ENCODE measurements around the gene OPN4.
A peak's percentile ranks its signal among the peaks of the same experiment; 100 is the strongest.

Gene OPN4

DNA sequence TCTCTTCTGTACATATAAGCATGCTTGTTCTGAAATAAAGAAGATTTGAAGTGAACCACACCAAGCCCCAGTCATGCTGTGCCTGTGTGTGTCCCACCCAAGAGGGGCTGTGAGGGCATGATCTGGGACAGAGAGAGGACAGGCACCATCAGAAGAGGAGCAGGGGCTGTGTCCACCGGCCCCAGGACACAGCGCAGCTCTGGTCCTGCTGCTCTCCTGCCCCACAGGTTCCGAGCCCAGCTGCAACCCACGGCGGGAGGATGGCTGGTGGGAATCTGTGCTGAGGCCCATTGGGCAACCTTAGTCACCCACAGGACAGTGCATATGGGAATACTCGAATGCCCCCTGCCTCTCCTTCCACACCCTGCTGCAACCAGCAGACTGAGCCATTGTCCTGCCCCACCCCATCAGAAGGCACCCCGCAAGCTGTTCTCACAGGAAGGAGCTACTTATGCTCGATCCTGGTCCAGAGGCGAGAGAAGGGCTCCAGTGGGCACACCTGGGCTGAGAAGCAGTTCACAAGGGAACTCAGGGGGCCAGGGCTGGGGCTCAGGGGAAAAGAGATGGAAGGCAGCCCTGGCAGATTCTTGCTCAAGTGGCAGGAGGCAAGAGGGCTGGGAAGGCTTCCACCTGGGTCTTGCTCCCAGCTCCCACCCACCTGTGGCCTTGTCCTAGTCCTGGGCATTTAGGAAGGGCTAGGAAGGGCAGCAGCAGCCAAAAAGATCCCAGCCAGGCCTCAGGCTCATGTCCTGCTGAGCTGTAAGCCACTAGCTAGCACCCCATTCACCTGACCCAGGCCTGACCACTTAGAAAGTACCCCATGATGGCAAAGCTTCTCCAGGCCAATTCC is 45.9 kb downstream of the OPN4 start:
- DNase-seq (ENCODE audit: low read depth): no peak

- DNase-seq (ENCODE audit: low read depth): no peak
Measured at GRCh38 chr10:86700851-86701617, 46.7 kb downstream of the OPN4 start.

DNA sequence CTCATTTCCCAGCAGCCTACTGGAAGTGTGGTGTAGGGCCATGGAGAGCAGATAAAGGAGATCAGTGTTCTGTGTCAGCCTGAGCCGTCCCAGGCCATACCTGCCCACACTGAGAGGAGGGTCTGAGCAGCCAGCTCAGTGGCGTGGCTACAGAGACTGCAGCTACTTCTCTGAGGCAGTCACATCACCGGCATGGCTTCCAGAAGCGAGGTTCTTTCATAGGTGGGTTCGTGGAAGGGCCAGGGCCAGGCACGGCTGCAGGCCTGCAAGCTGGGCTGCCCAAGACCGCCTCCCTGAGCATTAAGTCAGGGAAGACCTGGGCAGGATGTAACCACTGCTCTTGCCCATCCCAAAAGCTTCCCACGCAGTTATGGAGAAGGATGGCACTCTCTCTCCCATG is 48.8 kb downstream of the OPN4 start:
- no peak for DNase-seq (ENCODE audit: low read depth)

DNA sequence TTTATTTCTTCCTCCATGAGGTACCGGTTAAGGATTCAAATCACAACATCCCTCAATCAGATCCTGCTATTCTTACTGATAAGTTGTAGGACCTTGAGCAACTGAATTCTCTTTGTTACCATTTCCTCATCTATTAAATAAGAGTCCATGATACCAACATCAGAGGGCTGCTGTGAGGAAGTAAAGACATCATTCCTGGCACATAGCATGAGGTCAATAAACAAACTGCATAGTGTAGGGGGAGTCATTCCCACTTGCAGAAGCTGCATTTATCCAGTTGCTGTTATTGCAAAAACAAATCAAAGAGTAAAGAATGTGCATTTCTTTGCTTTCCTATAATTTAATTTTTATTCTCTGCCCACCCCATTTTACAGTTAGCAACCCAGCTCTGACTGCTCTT is 50.8 kb downstream of the OPN4 start:
- DNase-seq (ENCODE audit: low read depth): no peak

DNA sequence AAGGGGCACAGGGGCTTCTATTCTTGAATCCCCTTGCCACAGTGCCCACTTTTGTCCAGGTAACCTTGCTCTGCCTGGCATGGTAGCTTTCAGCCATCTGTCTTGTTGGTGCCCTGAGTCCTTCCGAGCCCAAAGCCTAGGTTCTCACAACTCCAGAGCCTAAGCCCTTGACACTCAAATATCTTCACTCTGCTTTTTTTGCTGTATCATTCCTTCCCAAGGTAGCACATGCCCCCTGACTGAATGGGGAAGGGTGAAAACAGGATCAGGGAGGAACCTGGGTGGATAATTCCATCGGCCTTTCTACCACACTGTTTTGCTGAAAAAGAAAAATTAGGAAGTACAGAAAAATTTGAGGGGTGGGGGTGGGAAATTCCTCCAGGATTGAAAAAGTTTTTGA is 51.6 kb downstream of the OPN4 start:
- DNase-seq (ENCODE audit: low read depth): no peak

- DNase-seq (ENCODE audit: low read depth): no peak
Measured at GRCh38 chr10:86706401-86706841, 52.1 kb downstream of the OPN4 start.

DNA sequence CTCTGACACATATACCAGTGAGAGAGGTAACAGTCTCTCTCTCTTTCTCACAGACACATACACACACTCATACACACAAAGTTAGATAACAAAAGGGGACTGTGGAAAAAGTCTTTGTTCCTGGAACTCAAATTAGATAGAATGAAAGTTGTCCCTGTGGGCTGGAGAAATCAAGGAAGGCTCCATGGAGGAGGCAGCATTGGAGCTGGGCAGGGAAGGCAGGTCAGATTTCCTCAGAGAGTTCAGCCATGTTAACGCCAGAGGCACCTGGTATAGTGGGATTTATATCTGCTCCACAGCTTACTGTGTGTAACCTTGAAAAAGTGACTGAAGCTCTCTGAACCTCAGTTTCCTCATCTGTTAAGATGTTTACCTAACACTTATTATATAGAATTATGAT is 52.6 kb downstream of the OPN4 start:
- DNase-seq (ENCODE audit: low read depth): no peak

- DNase-seq (ENCODE audit: low read depth): no peak
Measured at GRCh38 chr10:86707505-86707904, 53.2 kb downstream of the OPN4 start.

DNA sequence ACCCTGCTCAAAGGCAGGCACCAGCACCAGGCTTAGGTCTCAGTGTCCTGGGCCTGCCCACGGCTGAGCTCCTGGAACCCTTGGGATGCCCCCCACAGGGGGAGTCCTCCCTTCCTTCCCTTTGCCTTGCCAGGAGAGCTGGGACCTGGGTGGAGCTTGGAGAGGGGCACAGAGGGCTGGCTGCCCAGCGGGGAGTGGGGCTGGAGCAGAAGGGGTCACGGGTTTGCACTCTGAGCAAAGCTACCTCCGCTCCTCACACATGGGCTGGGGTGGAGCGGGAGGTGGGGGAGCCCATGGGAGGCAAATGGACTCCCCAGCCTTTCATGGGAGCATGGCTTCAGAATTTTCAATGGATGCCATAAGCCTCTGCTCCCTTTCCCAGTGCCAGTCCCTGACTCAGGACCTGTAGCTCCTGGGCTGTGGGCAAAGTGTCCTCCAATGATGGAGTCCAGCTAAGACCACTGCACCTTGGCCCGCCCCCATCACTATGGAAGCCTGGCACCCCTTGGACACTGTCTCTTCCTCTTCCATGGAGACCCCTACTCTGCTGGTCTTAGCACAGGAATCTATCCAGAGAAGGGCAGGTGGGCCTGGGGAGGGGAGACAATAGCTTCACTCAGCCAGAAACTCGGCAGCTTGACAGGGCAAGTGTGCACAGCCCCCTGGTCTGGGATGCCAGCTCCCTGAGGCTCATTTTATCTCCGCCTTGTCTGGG is 53.9 kb downstream of the OPN4 start:
- no peak for DNase-seq (ENCODE audit: low read depth)

GRCh38 chr10:86708783-86709380 is 54.5 kb downstream of the OPN4 start:
- no peak for DNase-seq (ENCODE audit: low read depth)

GRCh38 chr10:86709396-86710185 is 55.2 kb downstream of the OPN4 start:
- DNase-seq (ENCODE audit: low read depth): no peak

DNA sequence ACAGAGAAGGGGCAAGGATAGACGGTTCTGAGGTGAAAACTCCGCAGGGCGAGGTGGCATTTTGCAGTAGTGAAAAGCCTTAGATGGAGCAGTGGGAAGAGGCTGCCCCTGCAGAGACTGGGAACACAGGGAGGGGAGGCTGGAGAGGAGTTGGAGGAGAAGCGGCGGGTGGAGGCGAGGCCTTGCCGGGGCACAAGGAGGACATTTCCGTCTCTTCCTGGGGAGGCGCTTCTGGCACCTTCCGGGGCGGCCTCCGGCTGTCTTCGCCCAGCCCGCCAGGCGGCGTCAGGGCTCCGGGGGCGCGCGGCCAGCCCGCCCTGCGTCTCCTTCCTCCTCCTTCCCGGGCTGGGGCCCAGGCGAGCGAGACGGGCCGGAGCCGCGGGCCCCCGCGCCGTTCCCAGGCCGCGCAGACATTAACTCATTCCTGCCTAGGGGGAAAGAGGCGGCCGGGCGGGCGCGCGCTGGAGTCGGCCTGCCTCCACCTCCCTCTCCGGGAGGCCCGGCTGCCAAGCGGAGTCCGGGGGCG is 56.7 kb downstream of the OPN4 start:
- DNase-seq (ENCODE audit: low read depth): peak; percentile 76

GRCh38 chr10:86711513-86712316 is 57.4 kb downstream of the OPN4 start:
- DNase-seq (ENCODE audit: low read depth): peak; percentile 32

- DNase-seq (ENCODE audit: low read depth): no peak
Measured at GRCh38 chr10:86712317-86712707, 58.0 kb downstream of the OPN4 start.

GRCh38 chr10:86715156-86715795 is 60.9 kb downstream of the OPN4 start:
- no peak for DNase-seq (ENCODE audit: low read depth)

GRCh38 chr10:86715836-86716235 is 61.5 kb downstream of the OPN4 start:
- no peak for DNase-seq (ENCODE audit: low read depth)
